Activated B cell treated with CpG ODN at 0.5 μM for 24 hours (primary cell): ENCODE measurements around the gene C20orf96. TPM values are rescaled to one million over a fixed set of nuclear protein-coding genes. Genes with fewer than 3 reads are reported as not detected.
A peak's percentile ranks its signal among the peaks of the same experiment; 100 is the strongest.

ENCODE experiments used
- ATAC-seq: fragments of 200-7000 bp; cut with Tn5 transposase; one replicate; pipeline ENCODE4 v1.10.0; 2021; ENCODE audit warnings: low read depth, mild to moderate bottlenecking, moderate library complexity
- CTCF ChIA-PET: fragments of 350-600 bp; sonication (Branson Sonifier 250); formaldehyde crosslinking; loops from one replicate; lab custom pipeline; 2021; ENCODE audit warnings: antibody characterized with exemption; lab: Charles Lee
- POLR2A ChIA-PET: fragments of 350-600 bp; sonication (Branson Sonifier 250); formaldehyde crosslinking; loops from one replicate; lab custom pipeline; 2021; ENCODE audit warnings: antibody characterized with exemption; lab: Charles Lee
- DNase-seq: peaks from one replicate; pipeline ENCODE4 v3.0.0; 2022
- H3K27ac Mint-ChIP-seq: one replicate; pipeline ENCODE4 v1.8.0; 2020; ENCODE audit warnings: mixed read lengths
- H3K27me3 Mint-ChIP-seq: one replicate; pipeline ENCODE4 v1.8.0; 2021; ENCODE audit warnings: mixed read lengths
- H3K36me3 Mint-ChIP-seq: one replicate; pipeline ENCODE4 v1.8.0; 2021; ENCODE audit warnings: low read depth, mixed read lengths
- H3K4me1 Mint-ChIP-seq: one replicate; pipeline ENCODE4 v1.8.0; 2021; ENCODE audit warnings: mixed read lengths
- H3K4me3 Mint-ChIP-seq: one replicate; pipeline ENCODE4 v1.8.0; 2020; ENCODE audit warnings: mild to moderate bottlenecking, mixed read lengths
- H3K9me3 Mint-ChIP-seq: one replicate; pipeline ENCODE4 v1.8.0; 2020; ENCODE audit warnings: mixed read lengths
- intact Hi-C: fragments of 100-400 bp; cut with micrococcal nuclease; formaldehyde crosslinking; loops from one replicate; pipeline ENCODE4 v1.15.1; 2024
- total RNA-seq: library from RNA; stranded (reverse); gene quantifications from 2 replicates; pipeline ENCODE4 v1.2.3, GENCODE V29; 2022
- TF ChIP-seq, protein P1 (sequence below): fragments of 200-600 bp; IDR thresholded peaks from one replicate; pipeline ENCODE4 v1.8.0; 2022; ENCODE audit warnings: antibody characterized with exemption, mild to moderate bottlenecking

C20orf96 gene
- total RNA-seq, 1 donor from 2014 or later: 5.5 TPM

DNA sequence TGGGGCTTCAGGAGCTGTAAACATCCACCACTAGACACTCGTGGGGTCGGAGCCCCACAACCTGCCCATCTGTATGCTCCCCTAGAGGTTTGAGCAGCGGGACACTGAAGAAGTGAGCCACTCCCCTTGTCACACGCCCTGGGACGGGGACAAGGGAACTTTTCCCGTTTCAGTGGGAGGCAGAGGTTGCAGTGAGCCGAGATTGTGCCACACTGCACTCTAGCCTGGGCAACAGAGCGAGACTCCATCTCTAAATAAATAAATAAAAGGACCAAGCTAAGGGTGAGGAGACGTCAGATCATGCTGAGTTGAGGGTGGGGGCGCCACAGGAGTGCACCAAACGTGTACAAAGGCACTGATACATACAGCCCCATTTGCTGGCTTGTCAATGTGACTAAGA, 15.2 kb upstream of the C20orf96 start:
- no peak overlapping the region for H3K27ac Mint-ChIP-seq
- intact Hi-C loops: no loop called here
- H3K4me3 Mint-ChIP-seq: no peak overlapping the region
- DNase-seq (no peak), ATAC-seq (no peak)
- CTCF ChIA-PET: no interaction called here
- POLR2A ChIA-PET: interaction anchor here (0.7 kb wide), 3 partner anchors 41 to 350 kb away, joined by 3 to 5 read pairs (median 3); partner anchors contain the start of genes CSNK2A1 and NRSN2
- peaks cover 15% of the 10 kb centered on the region for H3K36me3 Mint-ChIP-seq
- TF ChIP-seq, protein P1, sequence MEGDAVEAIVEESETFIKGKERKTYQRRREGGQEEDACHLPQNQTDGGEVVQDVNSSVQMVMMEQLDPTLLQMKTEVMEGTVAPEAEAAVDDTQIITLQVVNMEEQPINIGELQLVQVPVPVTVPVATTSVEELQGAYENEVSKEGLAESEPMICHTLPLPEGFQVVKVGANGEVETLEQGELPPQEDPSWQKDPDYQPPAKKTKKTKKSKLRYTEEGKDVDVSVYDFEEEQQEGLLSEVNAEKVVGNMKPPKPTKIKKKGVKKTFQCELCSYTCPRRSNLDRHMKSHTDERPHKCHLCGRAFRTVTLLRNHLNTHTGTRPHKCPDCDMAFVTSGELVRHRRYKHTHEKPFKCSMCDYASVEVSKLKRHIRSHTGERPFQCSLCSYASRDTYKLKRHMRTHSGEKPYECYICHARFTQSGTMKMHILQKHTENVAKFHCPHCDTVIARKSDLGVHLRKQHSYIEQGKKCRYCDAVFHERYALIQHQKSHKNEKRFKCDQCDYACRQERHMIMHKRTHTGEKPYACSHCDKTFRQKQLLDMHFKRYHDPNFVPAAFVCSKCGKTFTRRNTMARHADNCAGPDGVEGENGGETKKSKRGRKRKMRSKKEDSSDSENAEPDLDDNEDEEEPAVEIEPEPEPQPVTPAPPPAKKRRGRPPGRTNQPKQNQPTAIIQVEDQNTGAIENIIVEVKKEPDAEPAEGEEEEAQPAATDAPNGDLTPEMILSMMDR: no peak
- peaks cover 19% of the 10 kb centered on the region for H3K4me1 Mint-ChIP-seq
- H3K9me3 Mint-ChIP-seq: no peaks in the 10 kb centered on the region
- no peaks in the 10 kb centered on the region for H3K27me3 Mint-ChIP-seq

DNA sequence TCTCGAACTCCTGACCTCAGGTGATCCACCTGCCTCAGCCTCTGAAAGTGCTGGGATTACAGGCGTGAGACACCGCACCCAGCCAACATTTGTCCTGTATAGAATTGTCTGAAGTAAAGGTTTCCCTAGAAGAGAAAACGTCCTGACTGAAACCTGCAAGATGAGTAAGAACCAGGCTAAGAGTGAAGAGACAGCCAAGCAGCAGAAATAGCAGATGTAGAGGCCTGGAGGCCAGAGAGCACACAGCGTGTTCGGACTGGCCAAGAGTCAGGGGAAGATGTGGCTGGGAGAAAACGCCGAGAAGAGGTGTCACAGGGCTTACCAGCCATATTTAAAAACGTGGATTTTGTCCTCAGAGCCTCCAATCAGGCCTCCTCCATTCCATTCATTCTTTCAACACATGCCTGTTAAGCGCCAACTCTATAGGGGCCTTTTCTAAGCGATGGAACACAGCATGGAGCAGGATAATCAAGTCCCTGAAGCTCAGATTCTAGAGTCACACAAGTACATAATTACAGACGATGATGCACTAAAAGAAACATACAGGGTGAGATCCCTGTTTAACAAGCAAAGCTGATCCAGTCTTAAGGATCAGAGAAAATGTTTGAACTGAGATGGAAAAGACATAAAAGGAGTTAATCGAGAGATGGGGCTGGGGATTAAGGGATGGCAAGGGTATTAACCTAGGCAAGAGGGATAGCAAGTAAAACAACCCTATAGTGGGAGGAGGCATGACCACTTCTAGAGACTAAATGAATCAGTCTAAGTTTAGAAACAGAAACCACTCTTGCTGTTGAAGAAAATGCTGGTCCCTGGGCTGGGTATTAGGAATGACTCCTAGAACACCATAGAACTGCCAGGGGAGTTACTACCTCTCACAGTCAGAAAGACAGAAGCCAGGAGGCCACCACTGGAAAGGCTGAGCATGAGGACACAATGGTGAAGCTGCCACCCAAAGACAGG, 11.6 kb upstream of the C20orf96 start:
- POLR2A ChIA-PET: interaction anchor here (1.4 kb wide), 1 partner anchor 22 kb away, joined by 5 read pairs; no protein-coding TSS in a partner anchor
- DNase-seq (no peak), ATAC-seq (no peak)
- Mint-ChIP-seq H3K27me3 (no peaks in the 10 kb centered on the region), H3K4me1 (peaks cover 32% of the 10 kb centered on the region), H3K9me3 (peaks cover 4% of the 10 kb centered on the region), H3K27ac (no peak overlapping the region), H3K4me3 (no peak overlapping the region), H3K36me3 (peaks cover 42% of the 10 kb centered on the region)
- CTCF ChIA-PET: no interaction called here
- TF ChIP-seq, protein P1: no peak
- intact Hi-C loops: no loop called here

DNA sequence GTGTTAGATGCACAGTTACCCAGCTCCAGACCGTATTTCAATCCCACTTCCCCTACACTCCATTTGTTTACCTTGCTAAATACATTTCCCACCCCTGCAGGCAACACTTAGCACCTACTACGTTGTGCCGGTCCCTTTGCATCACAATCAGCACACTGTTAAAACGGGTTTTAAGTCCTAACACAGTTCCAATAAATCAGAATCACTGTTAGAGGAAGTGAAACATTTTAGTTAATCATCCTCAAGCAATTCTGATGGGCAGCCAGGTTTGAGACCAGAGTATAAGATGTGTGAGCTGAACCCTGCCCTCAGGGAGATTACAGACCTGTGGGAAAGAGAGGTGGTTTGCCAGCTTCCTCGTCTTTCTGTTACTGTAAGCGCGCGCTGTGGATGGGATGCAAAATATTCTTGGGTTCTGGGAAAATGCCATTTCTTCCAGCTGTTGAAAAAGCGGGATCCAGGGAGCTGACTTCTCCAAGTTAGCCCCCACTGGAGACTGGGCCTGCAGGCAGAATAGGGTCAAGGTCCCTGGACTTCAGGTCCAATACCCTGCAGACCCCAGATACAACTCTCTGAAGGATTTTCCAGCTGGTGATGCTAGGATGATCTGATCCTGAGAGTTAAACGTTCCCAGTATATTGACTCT, 9.9 kb upstream of the C20orf96 start:
- Mint-ChIP-seq H3K27ac (peak overlapping the region; percentile 77), H3K27me3 (no peaks in the 10 kb centered on the region), H3K4me1 (peaks cover 44% of the 10 kb centered on the region), H3K9me3 (peaks cover 4% of the 10 kb centered on the region), H3K4me3 (peak overlapping the region; percentile 74), H3K36me3 (peaks cover 44% of the 10 kb centered on the region)
- ChIA-PET CTCF (interaction anchor here (1.5 kb wide), 1 partner anchor 30 kb away, joined by 3 read pairs; no protein-coding TSS in a partner anchor), POLR2A (interaction anchor here (0.6 to 1.2 kb wide), 3 partner anchors 10 to 24 kb away, joined by 5 to 8 read pairs (median 6); no protein-coding TSS in a partner anchor)
- TF ChIP-seq, protein P1: no peak
- ATAC-seq (no peak), DNase-seq (no peak)
- intact Hi-C loops: no loop called here

DNA sequence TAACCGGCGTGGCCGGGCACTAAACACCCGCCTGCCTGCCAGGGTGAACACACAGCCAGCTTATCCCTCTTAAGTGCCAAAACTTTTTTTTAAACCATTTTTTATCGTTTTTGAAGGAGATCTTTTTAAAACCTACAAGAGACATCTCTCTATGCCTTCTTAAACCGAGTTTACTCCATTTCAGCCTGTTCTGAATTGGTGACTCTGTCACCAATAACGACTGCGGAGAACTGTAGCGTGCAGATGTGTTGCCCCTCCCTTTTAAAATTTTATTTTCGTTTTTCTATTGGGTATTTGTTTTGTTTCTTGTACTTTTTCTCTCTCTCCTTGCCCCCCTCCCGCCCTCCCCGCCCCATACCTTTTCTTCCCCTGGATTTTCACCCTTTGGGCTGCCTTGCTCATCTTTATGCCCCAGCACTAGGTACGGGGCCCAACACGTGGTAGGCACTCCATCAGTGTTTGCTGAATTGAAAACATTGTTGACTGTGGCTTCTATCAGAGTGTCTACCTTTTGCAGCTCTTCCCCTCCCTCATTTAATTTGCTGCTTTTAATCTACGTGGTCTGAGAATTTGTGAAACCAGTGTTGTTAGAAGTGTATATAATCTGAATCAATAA, 8.3 kb upstream of the C20orf96 start:
- Mint-ChIP-seq H3K9me3 (peaks cover 4% of the 10 kb centered on the region), H3K4me1 (peaks cover 44% of the 10 kb centered on the region)

More for the DNA sequence above, 8.3 kb upstream of the C20orf96 start:
- DNase-seq: no peak
- CTCF ChIA-PET: interaction anchor here (1.2 to 1.5 kb wide), 2 partner anchors 31 to 33 kb away, joined by 3 read pairs; no protein-coding TSS in a partner anchor
- POLR2A ChIA-PET: interaction anchor here (0.7 to 4.0 kb wide), 5 partner anchors 9 to 32 kb away, joined by 3 to 79 read pairs (median 3); partner anchors contain the start of gene SOX12
- Mint-ChIP-seq H3K27ac (peak overlapping the region; percentile 97), H3K27me3 (no peaks in the 10 kb centered on the region), H3K4me3 (peak overlapping the region; percentile 98), H3K36me3 (peaks cover 44% of the 10 kb centered on the region)
- intact Hi-C loops: loop anchor here (1.0 to 5.0 kb wide), 2 partner anchors 9 to 108 kb away; partner anchors contain the start of genes C20orf96 and RBCK1
- ATAC-seq: no peak
- TF ChIP-seq, protein P1: no peak
